Measurements from ENCODE around the gene LAMC2. TPM values are rescaled to one million over a fixed set of nuclear protein-coding genes. Genes with fewer than 3 reads are reported as not detected.

The LAMC2 gene
- total RNA-seq, 1 donor from 2014 or later = 1.2 TPM

- TF ChIP-seq CTCF (IDR thresholded peaks at IDR 0.05; ENCODE audit: borderline replicate concordance) = no peak
- Histone ChIP-seq H3K4me3 (no peak overlapping the region), H3K27me3 (ENCODE audit: low read depth) (no peaks in the 10 kb centered on the region), H3K36me3 (no peaks in the 10 kb centered on the region), H3K27ac (replicated peaks) (no peak overlapping the region), H3K4me1 (no peaks in the 10 kb centered on the region), H3K9me3 (replicated peaks) (peaks cover 5% of the 10 kb centered on the region)
- intact Hi-C loops (cut with micrococcal nuclease) = no loop called here
- no peak for DNase-seq
Measured at GRCh38 chr1:183259924-183260323, 73.9 kb downstream of the LAMC2 start.

GRCh38 chr1:183262628-183263200 lies 76.7 kb downstream of the LAMC2 start:
- intact Hi-C loops (cut with micrococcal nuclease) = no loop called here
- no peak for TF ChIP-seq CTCF (IDR thresholded peaks at IDR 0.05; ENCODE audit: borderline replicate concordance)
- no peak for DNase-seq
- Histone ChIP-seq H3K4me3 (no peak overlapping the region), H3K4me1 (peaks cover 3% of the 10 kb centered on the region), H3K36me3 (no peaks in the 10 kb centered on the region), H3K27me3 (ENCODE audit: low read depth) (no peaks in the 10 kb centered on the region), H3K9me3 (replicated peaks) (no peaks in the 10 kb centered on the region), H3K27ac (replicated peaks) (no peak overlapping the region)

- H3K9me3 ChIP-seq (replicated peaks) = no peaks in the 10 kb centered on the region
- no peak for DNase-seq
- intact Hi-C loops (cut with micrococcal nuclease) = no loop called here
- no peak for TF ChIP-seq CTCF (IDR thresholded peaks at IDR 0.05; ENCODE audit: borderline replicate concordance)
- no peaks in the 10 kb centered on the region for H3K27me3 ChIP-seq (ENCODE audit: low read depth)
- peaks cover 10% of the 10 kb centered on the region for H3K4me1 ChIP-seq
- no peak overlapping the region for H3K27ac ChIP-seq (replicated peaks)
- no peaks in the 10 kb centered on the region for H3K36me3 ChIP-seq
- no peak overlapping the region for H3K4me3 ChIP-seq
Measured at GRCh38 chr1:183263886-183264602, 78.0 kb downstream of the LAMC2 start.

GRCh38 chr1:183267646-183268431 lies 81.8 kb downstream of the LAMC2 start:
- intact Hi-C loops (cut with micrococcal nuclease) = no loop called here
- Histone ChIP-seq H3K4me3 (no peak overlapping the region), H3K27ac (replicated peaks) (peak overlapping the region; percentile 66)

More at GRCh38 chr1:183267646-183268431, 81.8 kb downstream of the LAMC2 start:
- H3K36me3 ChIP-seq = no peaks in the 10 kb centered on the region
- no peak for TF ChIP-seq CTCF (IDR thresholded peaks at IDR 0.05; ENCODE audit: borderline replicate concordance)
- no peaks in the 10 kb centered on the region for H3K9me3 ChIP-seq (replicated peaks)
- peaks cover 32% of the 10 kb centered on the region for H3K4me1 ChIP-seq
- H3K27me3 ChIP-seq (ENCODE audit: low read depth) = no peaks in the 10 kb centered on the region
- DNase-seq = no peak
